ENCODE measurements around the gene BCORL1. TPM values are rescaled to one million over a fixed set of nuclear protein-coding genes. Genes with fewer than 3 reads are reported as not detected.
A peak's percentile ranks its signal among the peaks of the same experiment; 100 is the strongest.

Gene BCORL1
- total RNA-seq, 1 donor from 2014 or later, result 28.0 TPM

- Mint-ChIP-seq H3K27me3 (ENCODE audit: low read depth) (peaks cover 7% of the 10 kb centered on the region), H3K4me1 (peaks cover 11% of the 10 kb centered on the region), H3K4me3 (peak overlapping the region; percentile 65), H3K36me3 (peaks cover 5% of the 10 kb centered on the region), H3K9me3 (peaks cover 13% of the 10 kb centered on the region), H3K27ac (no peak overlapping the region)
- TF ChIP-seq CTCF (IDR thresholded peaks at IDR 0.05; ENCODE audit: unreplicated experiment), result no peak
- DNase-seq (ENCODE audit: low spot score in 2 of 2, unreplicated experiment in 2 of 2), result no peak
Measured at GRCh38 chrX:129953881-129954280, 28.6 kb upstream of the BCORL1 start.

- TF ChIP-seq CTCF (IDR thresholded peaks at IDR 0.05; ENCODE audit: unreplicated experiment), result no peak
- Mint-ChIP-seq H3K27ac (no peak overlapping the region), H3K4me1 (peaks cover 11% of the 10 kb centered on the region), H3K4me3 (no peak overlapping the region), H3K36me3 (peaks cover 4% of the 10 kb centered on the region), H3K9me3 (peaks cover 12% of the 10 kb centered on the region), H3K27me3 (ENCODE audit: low read depth) (peaks cover 7% of the 10 kb centered on the region)
- no peak for DNase-seq (ENCODE audit: low spot score in 2 of 2, unreplicated experiment in 2 of 2)
Measured at GRCh38 chrX:129954804-129955203, 27.6 kb upstream of the BCORL1 start.

- DNase-seq (ENCODE audit: low spot score in 2 of 2, unreplicated experiment in 2 of 2), result no peak
- no peak for TF ChIP-seq CTCF (IDR thresholded peaks at IDR 0.05; ENCODE audit: unreplicated experiment)
- Mint-ChIP-seq H3K4me1 (peaks cover 11% of the 10 kb centered on the region), H3K36me3 (peaks cover 3% of the 10 kb centered on the region), H3K27me3 (ENCODE audit: low read depth) (peaks cover 7% of the 10 kb centered on the region), H3K27ac (no peak overlapping the region), H3K4me3 (no peak overlapping the region), H3K9me3 (peaks cover 12% of the 10 kb centered on the region)
Measured at GRCh38 chrX:129955682-129956081, 26.8 kb upstream of the BCORL1 start.

- Mint-ChIP-seq H3K4me1 (peaks cover 11% of the 10 kb centered on the region), H3K36me3 (peaks cover 3% of the 10 kb centered on the region), H3K27ac (no peak overlapping the region), H3K27me3 (ENCODE audit: low read depth) (peaks cover 7% of the 10 kb centered on the region), H3K9me3 (peaks cover 12% of the 10 kb centered on the region), H3K4me3 (peak overlapping the region; percentile 64)
- no peak for DNase-seq (ENCODE audit: low spot score in 2 of 2, unreplicated experiment in 2 of 2)
- TF ChIP-seq CTCF (IDR thresholded peaks at IDR 0.05; ENCODE audit: unreplicated experiment), result no peak
Measured at GRCh38 chrX:129956145-129956544, 26.3 kb upstream of the BCORL1 start.

GRCh38 chrX:129956765-129957164 lies 25.7 kb upstream of the BCORL1 start:
- no peak for DNase-seq (ENCODE audit: low spot score in 2 of 2, unreplicated experiment in 2 of 2)
- Mint-ChIP-seq H3K27me3 (ENCODE audit: low read depth) (peaks cover 7% of the 10 kb centered on the region), H3K4me3 (peak overlapping the region; percentile 64), H3K9me3 (peaks cover 12% of the 10 kb centered on the region), H3K27ac (no peak overlapping the region), H3K36me3 (peaks cover 3% of the 10 kb centered on the region), H3K4me1 (peaks cover 17% of the 10 kb centered on the region)
- no peak for TF ChIP-seq CTCF (IDR thresholded peaks at IDR 0.05; ENCODE audit: unreplicated experiment)
